ENCODE results near the gene PLEKHA5. TPM values are rescaled to one million over a fixed set of nuclear protein-coding genes. Genes with fewer than 3 reads are reported as not detected.
A peak's percentile ranks its signal among the peaks of the same experiment; 100 is the strongest.

Gene PLEKHA5
- total and polyA plus RNA-seq, 2 experiments from 2014 or later = 82.8 to 112 TPM

DNA sequence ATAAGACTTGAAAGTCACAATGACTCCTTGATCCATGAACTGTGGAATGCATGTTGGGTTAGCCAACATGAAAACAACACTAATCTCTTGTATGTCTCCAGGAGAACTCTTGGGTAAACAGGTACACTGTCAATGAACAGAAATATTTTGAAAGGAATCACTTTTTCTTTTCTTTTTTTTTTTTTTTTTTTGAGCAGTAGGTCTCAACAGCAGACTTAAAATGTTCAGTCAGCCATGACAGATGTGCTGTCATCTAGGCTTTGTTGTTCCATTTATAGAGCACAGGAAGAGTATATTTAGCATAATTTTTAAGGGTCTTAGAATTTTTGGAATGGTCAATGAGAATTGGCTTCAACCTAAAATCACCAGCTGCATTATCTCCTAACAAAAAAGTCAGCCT is 2.3 kb upstream of the PLEKHA5 start:
- Histone ChIP-seq H3K27ac (ENCODE audit: low read depth) (no peak overlapping the region), H3K27me3 (ENCODE audit: insufficient read depth) (no peaks in the 10 kb centered on the region), H3K4me2 (no peak overlapping the region), H2AFZ (no peak overlapping the region), H3F3A (replicated peaks; ENCODE audit: low read depth) (peaks cover 7% of the 10 kb centered on the region; the same call in 1 of the 2 replicates), H3K9me2 (ENCODE audit: insufficient read depth) (no peaks in the 10 kb centered on the region), H3K4me3 (no peak overlapping the region), H3K79me2 (replicated peaks; ENCODE audit: insufficient read depth) (peaks cover 20% of the 10 kb centered on the region), H3K4me1 (ENCODE audit: insufficient read depth) (peaks cover 16% of the 10 kb centered on the region), H4K20me1 (replicated peaks; ENCODE audit: insufficient read depth) (peaks cover 14% of the 10 kb centered on the region), H3K36me3 (ENCODE audit: insufficient read depth) (0 out of 2 replicates have a peak, but pooled peaks cover 14% of the 10 kb centered on the region)
- peaks cover 45% of the 10 kb centered on the region for H3K36me3 Mint-ChIP-seq (ENCODE audit: low read depth)
- TF ChIP-seq EZH2phosphoT487 (IDR thresholded peaks at IDR 0.05; ENCODE audit: unreplicated experiment) (no peak), POLR2AphosphoS5 (IDR thresholded peaks at IDR 0.05; ENCODE audit: low read depth) (no peak), NANOG (IDR thresholded peaks at IDR 0.05; ENCODE audit: borderline replicate concordance) (no peak), CREB1 (CRISPR knock-in tag; IDR thresholded peaks at IDR 0.05; ENCODE audit: low read depth) (no peak), ZNF331 (CRISPR knock-in tag; IDR thresholded peaks at IDR 0.05; ENCODE audit: low read depth) (no peak), ZNF114 (CRISPR knock-in tag; IDR thresholded peaks at IDR 0.05) (no peak)
- TF ChIP-seq, protein P1, sequence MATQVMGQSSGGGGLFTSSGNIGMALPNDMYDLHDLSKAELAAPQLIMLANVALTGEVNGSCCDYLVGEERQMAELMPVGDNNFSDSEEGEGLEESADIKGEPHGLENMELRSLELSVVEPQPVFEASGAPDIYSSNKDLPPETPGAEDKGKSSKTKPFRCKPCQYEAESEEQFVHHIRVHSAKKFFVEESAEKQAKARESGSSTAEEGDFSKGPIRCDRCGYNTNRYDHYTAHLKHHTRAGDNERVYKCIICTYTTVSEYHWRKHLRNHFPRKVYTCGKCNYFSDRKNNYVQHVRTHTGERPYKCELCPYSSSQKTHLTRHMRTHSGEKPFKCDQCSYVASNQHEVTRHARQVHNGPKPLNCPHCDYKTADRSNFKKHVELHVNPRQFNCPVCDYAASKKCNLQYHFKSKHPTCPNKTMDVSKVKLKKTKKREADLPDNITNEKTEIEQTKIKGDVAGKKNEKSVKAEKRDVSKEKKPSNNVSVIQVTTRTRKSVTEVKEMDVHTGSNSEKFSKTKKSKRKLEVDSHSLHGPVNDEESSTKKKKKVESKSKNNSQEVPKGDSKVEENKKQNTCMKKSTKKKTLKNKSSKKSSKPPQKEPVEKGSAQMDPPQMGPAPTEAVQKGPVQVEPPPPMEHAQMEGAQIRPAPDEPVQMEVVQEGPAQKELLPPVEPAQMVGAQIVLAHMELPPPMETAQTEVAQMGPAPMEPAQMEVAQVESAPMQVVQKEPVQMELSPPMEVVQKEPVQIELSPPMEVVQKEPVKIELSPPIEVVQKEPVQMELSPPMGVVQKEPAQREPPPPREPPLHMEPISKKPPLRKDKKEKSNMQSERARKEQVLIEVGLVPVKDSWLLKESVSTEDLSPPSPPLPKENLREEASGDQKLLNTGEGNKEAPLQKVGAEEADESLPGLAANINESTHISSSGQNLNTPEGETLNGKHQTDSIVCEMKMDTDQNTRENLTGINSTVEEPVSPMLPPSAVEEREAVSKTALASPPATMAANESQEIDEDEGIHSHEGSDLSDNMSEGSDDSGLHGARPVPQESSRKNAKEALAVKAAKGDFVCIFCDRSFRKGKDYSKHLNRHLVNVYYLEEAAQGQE (IDR thresholded peaks at IDR 0.05; ENCODE audit: unreplicated experiment) = no peak
- TF ChIP-seq, protein P2, sequence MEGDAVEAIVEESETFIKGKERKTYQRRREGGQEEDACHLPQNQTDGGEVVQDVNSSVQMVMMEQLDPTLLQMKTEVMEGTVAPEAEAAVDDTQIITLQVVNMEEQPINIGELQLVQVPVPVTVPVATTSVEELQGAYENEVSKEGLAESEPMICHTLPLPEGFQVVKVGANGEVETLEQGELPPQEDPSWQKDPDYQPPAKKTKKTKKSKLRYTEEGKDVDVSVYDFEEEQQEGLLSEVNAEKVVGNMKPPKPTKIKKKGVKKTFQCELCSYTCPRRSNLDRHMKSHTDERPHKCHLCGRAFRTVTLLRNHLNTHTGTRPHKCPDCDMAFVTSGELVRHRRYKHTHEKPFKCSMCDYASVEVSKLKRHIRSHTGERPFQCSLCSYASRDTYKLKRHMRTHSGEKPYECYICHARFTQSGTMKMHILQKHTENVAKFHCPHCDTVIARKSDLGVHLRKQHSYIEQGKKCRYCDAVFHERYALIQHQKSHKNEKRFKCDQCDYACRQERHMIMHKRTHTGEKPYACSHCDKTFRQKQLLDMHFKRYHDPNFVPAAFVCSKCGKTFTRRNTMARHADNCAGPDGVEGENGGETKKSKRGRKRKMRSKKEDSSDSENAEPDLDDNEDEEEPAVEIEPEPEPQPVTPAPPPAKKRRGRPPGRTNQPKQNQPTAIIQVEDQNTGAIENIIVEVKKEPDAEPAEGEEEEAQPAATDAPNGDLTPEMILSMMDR (conservative IDR thresholded peaks at IDR 0.05; ENCODE audit: low read depth in 2 of 2) = no peak
- TF ChIP-seq, protein P3, sequence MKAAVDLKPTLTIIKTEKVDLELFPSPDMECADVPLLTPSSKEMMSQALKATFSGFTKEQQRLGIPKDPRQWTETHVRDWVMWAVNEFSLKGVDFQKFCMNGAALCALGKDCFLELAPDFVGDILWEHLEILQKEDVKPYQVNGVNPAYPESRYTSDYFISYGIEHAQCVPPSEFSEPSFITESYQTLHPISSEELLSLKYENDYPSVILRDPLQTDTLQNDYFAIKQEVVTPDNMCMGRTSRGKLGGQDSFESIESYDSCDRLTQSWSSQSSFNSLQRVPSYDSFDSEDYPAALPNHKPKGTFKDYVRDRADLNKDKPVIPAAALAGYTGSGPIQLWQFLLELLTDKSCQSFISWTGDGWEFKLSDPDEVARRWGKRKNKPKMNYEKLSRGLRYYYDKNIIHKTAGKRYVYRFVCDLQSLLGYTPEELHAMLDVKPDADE (IDR thresholded peaks at IDR 0.05) = no peak
- H3K4me3 Mint-ChIP-seq = no peak overlapping the region
- H3K27ac Mint-ChIP-seq = no peak overlapping the region
- H3K9me3 Mint-ChIP-seq = peaks cover 25% of the 10 kb centered on the region
- peaks cover 18% of the 10 kb centered on the region for H3K4me1 Mint-ChIP-seq
- peaks cover 12% of the 10 kb centered on the region for H3K27me3 Mint-ChIP-seq (ENCODE audit: insufficient read depth, low read depth, poor library complexity)
- no peak for DNase-seq (ENCODE audit: low spot score)
- ATAC-seq = no peak

DNA sequence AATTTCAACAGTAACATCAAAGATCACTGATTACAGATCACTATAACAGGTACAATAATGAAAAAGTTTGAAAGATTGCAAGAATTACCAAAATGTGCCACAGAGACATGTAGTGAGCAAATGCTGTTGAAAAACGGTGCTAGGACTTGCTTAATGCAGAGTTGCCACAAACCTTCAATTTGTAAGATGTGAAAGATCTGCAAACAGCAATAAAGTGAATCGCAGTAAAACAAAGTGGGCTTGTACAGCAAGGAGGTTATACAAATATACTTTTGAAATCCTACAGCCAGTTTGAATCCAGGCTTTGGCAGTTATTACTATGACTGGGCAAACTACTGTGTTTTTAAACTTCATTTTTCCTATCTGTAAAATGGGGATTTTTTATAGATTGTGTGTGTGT is 1.0 kb upstream of the PLEKHA5 start:
- no peak overlapping the region for H3K27ac ChIP-seq (ENCODE audit: low read depth)
- peaks cover 32% of the 10 kb centered on the region for H3K79me2 ChIP-seq (replicated peaks; ENCODE audit: insufficient read depth)
- DNase-seq (ENCODE audit: low spot score) (no peak), ATAC-seq (no peak)
- H3K27me3 Mint-ChIP-seq (ENCODE audit: insufficient read depth, low read depth, poor library complexity) = peaks cover 12% of the 10 kb centered on the region
- peaks cover 25% of the 10 kb centered on the region for H3K9me3 Mint-ChIP-seq
- H2AFZ ChIP-seq = no peak overlapping the region
- H4K20me1 ChIP-seq (replicated peaks; ENCODE audit: insufficient read depth) = peaks cover 17% of the 10 kb centered on the region
- H3K36me3 ChIP-seq (ENCODE audit: insufficient read depth) = peaks cover 14% of the 10 kb centered on the region; the same call in 1 of the 2 replicates
- H3K27me3 ChIP-seq (ENCODE audit: insufficient read depth) = no peaks in the 10 kb centered on the region
- H3K4me3 Mint-ChIP-seq = peak overlapping the region; percentile 70
- peak overlapping the region; percentile 52; the same call in 1 of the 2 replicates for H3K4me3 ChIP-seq
- H3K36me3 Mint-ChIP-seq (ENCODE audit: low read depth) = peaks cover 53% of the 10 kb centered on the region
- no peak overlapping the region for H3K27ac Mint-ChIP-seq
- peaks cover 27% of the 10 kb centered on the region for H3K4me1 Mint-ChIP-seq
- H3K9me2 ChIP-seq (ENCODE audit: insufficient read depth) = no peaks in the 10 kb centered on the region
- H3K4me1 ChIP-seq (ENCODE audit: insufficient read depth) = peaks cover 28% of the 10 kb centered on the region
- peaks cover 7% of the 10 kb centered on the region; the same call in 1 of the 2 replicates for H3F3A ChIP-seq (replicated peaks; ENCODE audit: low read depth)
- H3K4me2 ChIP-seq = peak overlapping the region; percentile 79
- TF ChIP-seq JUNB (IDR thresholded peaks at IDR 0.05; ENCODE audit: unreplicated experiment) = no peak
- TF ChIP-seq ZNF331 (CRISPR knock-in tag; IDR thresholded peaks at IDR 0.05; ENCODE audit: low read depth) = no peak

Data from GM23338 (cell line).